GM23338 (cell line): Measurements from ENCODE around the gene DYSF. TPM values are rescaled to one million over a fixed set of nuclear protein-coding genes. Genes with fewer than 3 reads are reported as not detected.

Experiments
- ATAC-seq: fragments of 200-7000 bp; cut with Tn5 transposase; 3 replicates; pipeline ENCODE4 v1.9.1; 2020
- DNase-seq: peaks from one replicate; pipeline ENCODE4 v3.0.0-alpha.2; 2015; ENCODE audit warnings: low spot score
- H2AFZ ChIP-seq: fragments of 200-600 bp; sonication (generic); 2 replicates; pipeline ENCODE4 v1.8.0; 2016; ENCODE audit warnings: antibody characterized with exemption, mild to moderate bottlenecking, moderate library complexity
- H3F3A ChIP-seq: fragments of 200-600 bp; sonication (generic); replicated peaks from 2 replicates; pipeline ENCODE4 v1.8.0; 2017; ENCODE audit warnings: antibody characterized with exemption, mixed run types, low read depth
- H3K27ac ChIP-seq: fragments of 200-600 bp; sonication (generic); 2 replicates; pipeline ENCODE4 v1.6.1; 2016; ENCODE audit warnings: low read depth
- H3K27me3 ChIP-seq: fragments of 200-600 bp; sonication (generic); 2 replicates; pipeline ENCODE4 v1.8.0; 2016; ENCODE audit warnings: mild to moderate bottlenecking, mixed run types, moderate library complexity; ENCODE audit not compliant: insufficient read depth
- H3K36me3 ChIP-seq: fragments of 200-600 bp; sonication (generic); 2 replicates; pipeline ENCODE4 v1.8.0; 2016; ENCODE audit warnings: mild to moderate bottlenecking; ENCODE audit not compliant: insufficient read depth
- H3K4me1 ChIP-seq: fragments of 200-600 bp; sonication (generic); 2 replicates; pipeline ENCODE4 v1.8.0; 2016; ENCODE audit warnings: mild to moderate bottlenecking, moderate library complexity; ENCODE audit not compliant: insufficient read depth
- H3K4me2 ChIP-seq: fragments of 200-600 bp; sonication (generic); 2 replicates; pipeline ENCODE4 v1.7.1; 2017; ENCODE audit warnings: mixed run types
- H3K4me3 ChIP-seq: fragments of 200-600 bp; sonication (generic); 2 replicates; pipeline ENCODE4 v1.6.1; 2016; ENCODE audit warnings: mixed run types
- H3K79me2 ChIP-seq: fragments of 200-600 bp; sonication (generic); replicated peaks from 2 replicates; pipeline ENCODE4 v1.8.0; 2017; ENCODE audit warnings: mild to moderate bottlenecking; ENCODE audit not compliant: insufficient read depth
- H3K9me2 ChIP-seq: fragments of 200-600 bp; sonication (generic); 2 replicates; pipeline ENCODE4 v1.8.0; 2017; ENCODE audit not compliant: insufficient read depth
- H4K20me1 ChIP-seq: fragments of 200-600 bp; sonication (generic); replicated peaks from 2 replicates; pipeline ENCODE4 v1.8.0; 2017; ENCODE audit warnings: mild to moderate bottlenecking; ENCODE audit not compliant: insufficient read depth
- H3K27ac Mint-ChIP-seq: 2 replicates; pipeline ENCODE4 v1.8.0; 2020; ENCODE audit warnings: inconsistent platforms, mild to moderate bottlenecking, moderate library complexity, mixed read lengths
- H3K27me3 Mint-ChIP-seq: 3 replicates; pipeline ENCODE4 v1.8.0; 2022; ENCODE audit warnings: low read depth, mild to moderate bottlenecking, moderate library complexity, mixed read lengths, inconsistent platforms; ENCODE audit not compliant: insufficient read depth, poor library complexity
- H3K36me3 Mint-ChIP-seq: 3 replicates; pipeline ENCODE4 v1.8.0; 2021; ENCODE audit warnings: low read depth, mild to moderate bottlenecking, inconsistent platforms, moderate library complexity, mixed read lengths
- H3K4me1 Mint-ChIP-seq: 3 replicates; pipeline ENCODE4 v1.8.0; 2020; ENCODE audit warnings: mild to moderate bottlenecking, inconsistent platforms, mixed read lengths
- H3K4me3 Mint-ChIP-seq: 3 replicates; pipeline ENCODE4 v1.8.0; 2021; ENCODE audit warnings: moderate library complexity, mild to moderate bottlenecking, inconsistent platforms, mixed read lengths
- H3K9me3 Mint-ChIP-seq: 3 replicates; pipeline ENCODE4 v1.8.0; 2020; ENCODE audit warnings: moderate library complexity, mild to moderate bottlenecking, inconsistent platforms, mixed read lengths
- CREB1 ChIP-seq: fragments of 250-450 bp; sonication (Bioruptor Pico); IDR thresholded peaks from 2 replicates; pipeline ENCODE4 v1.5.0; 2020; ENCODE audit warnings: low read depth, mild to moderate bottlenecking, moderate library complexity
- CTCF ChIP-seq, 2 experiments: fragments of 200-600 bp in 1 of 2; sonication (generic) in 1 of 2; conservative IDR thresholded peaks; 2 replicates each; pipeline versions ENCODE4 v1.5.1 to v1.6.1; 2016 to 2017; ENCODE audit warnings: antibody characterized with exemption in 2 of 2, low read depth in 2 of 2, mild to moderate bottlenecking in 2 of 2, moderate library complexity in 1 of 2
- ETS1 ChIP-seq: IDR thresholded peaks from 2 replicates; pipeline ENCODE4 v1.6.1; 2016; ENCODE audit warnings: antibody characterized with exemption
- EZH2 ChIP-seq: fragments of 200-600 bp; sonication (generic); IDR thresholded peaks from one replicate; pipeline ENCODE4 v1.8.0; 2017; ENCODE audit warnings: antibody characterized with exemption, mild to moderate bottlenecking, low read depth; ENCODE audit not compliant: unreplicated experiment
- EZH2phosphoT487 ChIP-seq: fragments of 200-600 bp; sonication (generic); IDR thresholded peaks from one replicate; pipeline ENCODE4 v1.8.1; 2018; ENCODE audit warnings: antibody characterized with exemption; ENCODE audit not compliant: unreplicated experiment
- JUNB ChIP-seq: IDR thresholded peaks from one replicate; pipeline ENCODE4 v1.6.1; 2016; ENCODE audit warnings: antibody characterized with exemption; ENCODE audit not compliant: unreplicated experiment
- NANOG ChIP-seq: IDR thresholded peaks from 2 replicates; pipeline ENCODE4 v1.6.1; 2016; ENCODE audit warnings: antibody characterized with exemption, borderline replicate concordance
- POLR2AphosphoS5 ChIP-seq: IDR thresholded peaks from 2 replicates; pipeline ENCODE4 v1.6.1; 2016; ENCODE audit warnings: antibody characterized with exemption, low read depth
- REST ChIP-seq: IDR thresholded peaks from one replicate; pipeline ENCODE4 v1.6.1; 2018; ENCODE audit warnings: antibody characterized with exemption; ENCODE audit not compliant: unreplicated experiment
- STAT1 ChIP-seq: IDR thresholded peaks from one replicate; pipeline ENCODE4 v1.6.1; 2016; ENCODE audit warnings: antibody characterized with exemption; ENCODE audit not compliant: unreplicated experiment
- ZNF114 ChIP-seq: fragments of 250-450 bp; sonication (Bioruptor Pico); IDR thresholded peaks from 2 replicates; pipeline ENCODE4 v1.5.0; 2020; ENCODE audit warnings: mild to moderate bottlenecking, moderate library complexity
- ZNF331 ChIP-seq: fragments of 250-450 bp; sonication (Bioruptor Pico); IDR thresholded peaks from 2 replicates; pipeline ENCODE4 v1.5.0; 2020; ENCODE audit warnings: low read depth, mild to moderate bottlenecking, moderate library complexity
- ZNF462 ChIP-seq: fragments of 250-450 bp; sonication (Bioruptor Pico); IDR thresholded peaks from 2 replicates; pipeline ENCODE4 v1.5.0; 2020; ENCODE audit warnings: mild to moderate bottlenecking, moderate library complexity
- polyA plus RNA-seq: library from polyadenylated mRNA; unstranded; fragments of >200 nt; fragmentation: Nextera tagmentation; extraction: Ambion mirVana; gene quantifications from 2 replicates; pipeline ENCODE4 v1.2.1, GENCODE V29; 2016
- total RNA-seq: library from RNA; depleted of rRNA; stranded (reverse); fragments of >200 nt; shearing (Covaris generic); gene quantifications from 2 replicates; pipeline ENCODE4 v1.2.3, GENCODE V29; 2014

Gene DYSF
- total and polyA plus RNA-seq, 2 experiments from 2014 or later = 7.3 to 21.3 TPM

GRCh38 chr2:71704688-71705087 is 251.3 kb downstream of the DYSF start:
- no peaks in the 10 kb centered on the region for H3K79me2 ChIP-seq
- H3F3A ChIP-seq = no peaks in the 10 kb centered on the region
- DNase-seq (no peak), ATAC-seq (no peak)
- no peaks in the 10 kb centered on the region for H3K9me2 ChIP-seq
- no peak overlapping the region for H3K4me2 ChIP-seq
- no peak overlapping the region for H3K27ac ChIP-seq
- no peak for TF ChIP-seq JUNB
- no peak for TF ChIP-seq ETS1
- no peak for TF ChIP-seq NANOG
- TF ChIP-seq REST = no peak
- TF ChIP-seq CREB1 = no peak
- no peak for TF ChIP-seq STAT1
- TF ChIP-seq POLR2AphosphoS5 = no peak
- TF ChIP-seq CTCF (conservative IDR thresholded peaks at IDR 0.05; ENCODE audit: low read depth in 2 of 2) = no peak
- TF ChIP-seq EZH2phosphoT487 = no peak
- TF ChIP-seq ZNF331 (CRISPR knock-in tag) = no peak
- TF ChIP-seq ZNF114 (CRISPR knock-in tag) = no peak
- TF ChIP-seq ZNF462 (CRISPR knock-in tag) = no peak
- no peak for TF ChIP-seq EZH2
- H3K27me3 ChIP-seq = no peaks in the 10 kb centered on the region
- H3K4me1 Mint-ChIP-seq = peaks cover 1% of the 10 kb centered on the region; the same call in 1 of the 3 replicates
- H3K27ac Mint-ChIP-seq = no peak overlapping the region
- H2AFZ ChIP-seq = no peak overlapping the region
- no peak overlapping the region for H3K4me3 Mint-ChIP-seq
- H4K20me1 ChIP-seq = no peaks in the 10 kb centered on the region
- no peaks in the 10 kb centered on the region for H3K36me3 ChIP-seq
- H3K9me3 Mint-ChIP-seq = no peaks in the 10 kb centered on the region
- no peak overlapping the region for H3K4me3 ChIP-seq
- H3K4me1 ChIP-seq = no peaks in the 10 kb centered on the region
- H3K27me3 Mint-ChIP-seq = peaks cover 19% of the 10 kb centered on the region
- H3K36me3 Mint-ChIP-seq = no peaks in the 10 kb centered on the region; the same call in 2 of the 3 replicates
